Measurements from ENCODE around the gene ACOD1.

Gene ACOD1

GRCh38 chr13:76976490-76976889 lies 28.2 kb downstream of the ACOD1 start:
- H3K27ac ChIP-seq (ENCODE audit: poor library complexity, severe bottlenecking): no peak overlapping the region
- no peak for TF ChIP-seq CTCF (IDR thresholded peaks at IDR 0.05; ENCODE audit: poor library complexity, severe bottlenecking)
- H3K9me3 ChIP-seq (ENCODE audit: severe bottlenecking): no peaks in the 10 kb centered on the region
- H3K36me3 ChIP-seq (ENCODE audit: low read depth): no peaks in the 10 kb centered on the region
- DNase-seq (ENCODE audit: low spot score) (no peak), ATAC-seq (ENCODE audit: low read depth) (no peak)
- H3K4me1 ChIP-seq (ENCODE audit: insufficient read depth, poor library complexity, severe bottlenecking): peaks cover 5% of the 10 kb centered on the region
- H3K4me3 ChIP-seq (ENCODE audit: severe bottlenecking): no peak overlapping the region
- H3K27me3 ChIP-seq (ENCODE audit: insufficient read depth, poor library complexity, severe bottlenecking): no peaks in the 10 kb centered on the region

- ATAC-seq (ENCODE audit: low read depth) (no peak), DNase-seq (ENCODE audit: low spot score) (no peak)
- no peak overlapping the region for H3K27ac ChIP-seq (ENCODE audit: poor library complexity, severe bottlenecking)
- no peak overlapping the region for H3K4me3 ChIP-seq (ENCODE audit: severe bottlenecking)
- TF ChIP-seq CTCF (IDR thresholded peaks at IDR 0.05; ENCODE audit: poor library complexity, severe bottlenecking): no peak
- H3K27me3 ChIP-seq (ENCODE audit: insufficient read depth, poor library complexity, severe bottlenecking): no peaks in the 10 kb centered on the region
- H3K4me1 ChIP-seq (ENCODE audit: insufficient read depth, poor library complexity, severe bottlenecking): peaks cover 5% of the 10 kb centered on the region
- no peaks in the 10 kb centered on the region for H3K36me3 ChIP-seq (ENCODE audit: low read depth)
- no peaks in the 10 kb centered on the region for H3K9me3 ChIP-seq (ENCODE audit: severe bottlenecking)
Measured at GRCh38 chr13:76976929-76977328, 28.6 kb downstream of the ACOD1 start.

GRCh38 chr13:76980075-76980718 lies 31.9 kb downstream of the ACOD1 start:
- ATAC-seq (ENCODE audit: low read depth): peak; percentile 98
- peaks cover 5% of the 10 kb centered on the region for H3K4me1 ChIP-seq (ENCODE audit: insufficient read depth, poor library complexity, severe bottlenecking)
- H3K27me3 ChIP-seq (ENCODE audit: insufficient read depth, poor library complexity, severe bottlenecking): no peaks in the 10 kb centered on the region
- H3K27ac ChIP-seq (ENCODE audit: poor library complexity, severe bottlenecking): no peak overlapping the region
- TF ChIP-seq CTCF (IDR thresholded peaks at IDR 0.05; ENCODE audit: poor library complexity, severe bottlenecking): peak; percentile 96
- DNase-seq (ENCODE audit: low spot score): peak; percentile 62
- no peaks in the 10 kb centered on the region for H3K9me3 ChIP-seq (ENCODE audit: severe bottlenecking)
- no peaks in the 10 kb centered on the region for H3K36me3 ChIP-seq (ENCODE audit: low read depth)
- peak overlapping the region; percentile 10 for H3K4me3 ChIP-seq (ENCODE audit: severe bottlenecking)

GRCh38 chr13:76982061-76982460 lies 33.8 kb downstream of the ACOD1 start:
- Histone ChIP-seq H3K4me1 (ENCODE audit: insufficient read depth, poor library complexity, severe bottlenecking) (no peaks in the 10 kb centered on the region), H3K27me3 (ENCODE audit: insufficient read depth, poor library complexity, severe bottlenecking) (no peaks in the 10 kb centered on the region), H3K27ac (ENCODE audit: poor library complexity, severe bottlenecking) (no peak overlapping the region), H3K4me3 (ENCODE audit: severe bottlenecking) (no peak overlapping the region), H3K9me3 (ENCODE audit: severe bottlenecking) (no peaks in the 10 kb centered on the region), H3K36me3 (ENCODE audit: low read depth) (no peaks in the 10 kb centered on the region)
- DNase-seq (ENCODE audit: low spot score) (no peak), ATAC-seq (ENCODE audit: low read depth) (no peak)
- no peak for TF ChIP-seq CTCF (IDR thresholded peaks at IDR 0.05; ENCODE audit: poor library complexity, severe bottlenecking)

GRCh38 chr13:76983676-76984075 lies 35.4 kb downstream of the ACOD1 start:
- no peak overlapping the region for H3K27ac ChIP-seq (ENCODE audit: poor library complexity, severe bottlenecking)
- no peaks in the 10 kb centered on the region for H3K36me3 ChIP-seq (ENCODE audit: low read depth)
- no peaks in the 10 kb centered on the region for H3K4me1 ChIP-seq (ENCODE audit: insufficient read depth, poor library complexity, severe bottlenecking)
- no peak overlapping the region for H3K4me3 ChIP-seq (ENCODE audit: severe bottlenecking)
- no peaks in the 10 kb centered on the region for H3K9me3 ChIP-seq (ENCODE audit: severe bottlenecking)
- TF ChIP-seq CTCF (IDR thresholded peaks at IDR 0.05; ENCODE audit: poor library complexity, severe bottlenecking): no peak
- ATAC-seq (ENCODE audit: low read depth): no peak
- no peaks in the 10 kb centered on the region for H3K27me3 ChIP-seq (ENCODE audit: insufficient read depth, poor library complexity, severe bottlenecking)
- DNase-seq (ENCODE audit: low spot score): no peak
